OCI-LY3 (cell line): ENCODE data around the gene SEMA6A.

Experiments
- EZH2phosphoT487 ChIP-seq: fragments of 200-600 bp; shearing (Covaris generic); IDR thresholded peaks from 2 replicates; pipeline ENCODE4 v1.6.1; 2018; ENCODE audit warnings: antibody characterized with exemption, mixed run types, low read depth
- TF ChIP-seq, protein P1 (sequence below): fragments of 200-600, 300-600 bp; sonication (generic); IDR thresholded peaks from 2 replicates; pipeline ENCODE4 v1.5.1; 2014; ENCODE audit warnings: antibody characterized with exemption, low read length, low read depth

DNA sequence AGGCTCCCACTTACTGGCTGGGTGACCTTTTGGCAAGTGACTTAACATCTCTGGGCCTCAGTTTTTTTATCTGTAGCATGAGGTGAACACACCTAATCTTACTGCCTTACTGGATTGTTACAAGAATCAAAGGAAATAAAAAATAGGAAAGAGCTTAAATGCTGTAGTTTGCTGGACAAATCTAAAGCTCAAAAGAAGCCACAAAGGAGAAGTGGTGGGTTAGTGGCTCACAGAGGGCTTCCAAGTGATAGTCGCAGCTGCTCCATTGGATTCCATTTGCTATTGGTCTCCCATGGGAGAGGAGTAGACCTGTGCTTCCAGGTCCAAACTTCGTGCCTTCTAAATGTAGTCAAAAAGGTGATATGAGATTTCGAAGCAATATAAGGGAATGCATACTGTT, 123.6 kb downstream of the SEMA6A start:
- TF ChIP-seq, protein P1, sequence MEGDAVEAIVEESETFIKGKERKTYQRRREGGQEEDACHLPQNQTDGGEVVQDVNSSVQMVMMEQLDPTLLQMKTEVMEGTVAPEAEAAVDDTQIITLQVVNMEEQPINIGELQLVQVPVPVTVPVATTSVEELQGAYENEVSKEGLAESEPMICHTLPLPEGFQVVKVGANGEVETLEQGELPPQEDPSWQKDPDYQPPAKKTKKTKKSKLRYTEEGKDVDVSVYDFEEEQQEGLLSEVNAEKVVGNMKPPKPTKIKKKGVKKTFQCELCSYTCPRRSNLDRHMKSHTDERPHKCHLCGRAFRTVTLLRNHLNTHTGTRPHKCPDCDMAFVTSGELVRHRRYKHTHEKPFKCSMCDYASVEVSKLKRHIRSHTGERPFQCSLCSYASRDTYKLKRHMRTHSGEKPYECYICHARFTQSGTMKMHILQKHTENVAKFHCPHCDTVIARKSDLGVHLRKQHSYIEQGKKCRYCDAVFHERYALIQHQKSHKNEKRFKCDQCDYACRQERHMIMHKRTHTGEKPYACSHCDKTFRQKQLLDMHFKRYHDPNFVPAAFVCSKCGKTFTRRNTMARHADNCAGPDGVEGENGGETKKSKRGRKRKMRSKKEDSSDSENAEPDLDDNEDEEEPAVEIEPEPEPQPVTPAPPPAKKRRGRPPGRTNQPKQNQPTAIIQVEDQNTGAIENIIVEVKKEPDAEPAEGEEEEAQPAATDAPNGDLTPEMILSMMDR: no peak
- no peak for TF ChIP-seq EZH2phosphoT487
